ENCODE results near the gene GDE1.

GDE1 gene

GRCh38 chr16:19485611-19486010 is 36.3 kb downstream of the GDE1 start:
- no peak for DNase-seq

GRCh38 chr16:19484096-19484495 is 37.8 kb downstream of the GDE1 start:
- DNase-seq, result no peak

DNA sequence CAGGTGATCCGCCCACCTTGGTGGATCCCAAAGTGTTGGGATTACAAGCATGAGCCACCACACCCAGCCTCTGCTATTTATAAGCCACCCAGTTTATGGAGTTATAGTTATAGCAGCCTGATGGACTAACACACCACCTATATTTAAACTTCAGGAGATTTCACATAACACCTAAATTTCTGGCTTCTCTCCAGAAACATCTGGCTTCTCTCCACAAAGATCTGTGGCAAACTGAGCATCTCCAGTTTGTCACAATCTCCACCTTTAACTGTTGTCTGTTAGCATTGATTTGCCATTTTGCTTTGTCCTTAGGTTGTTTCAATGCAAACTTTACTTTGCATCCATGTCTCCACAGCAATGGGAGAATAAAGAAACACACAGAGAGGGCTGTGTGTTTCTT is 39.6 kb downstream of the GDE1 start:
- DNase-seq, result no peak

- no peak for DNase-seq
These were observed 40.1 kb downstream of the GDE1 start for GRCh38 chr16:19481769-19482168.

- no peak for DNase-seq
These were observed 40.6 kb downstream of the GDE1 start for GRCh38 chr16:19481296-19481695.

- DNase-seq, result no peak
These were observed 42.6 kb downstream of the GDE1 start for GRCh38 chr16:19479302-19479721.

DNA sequence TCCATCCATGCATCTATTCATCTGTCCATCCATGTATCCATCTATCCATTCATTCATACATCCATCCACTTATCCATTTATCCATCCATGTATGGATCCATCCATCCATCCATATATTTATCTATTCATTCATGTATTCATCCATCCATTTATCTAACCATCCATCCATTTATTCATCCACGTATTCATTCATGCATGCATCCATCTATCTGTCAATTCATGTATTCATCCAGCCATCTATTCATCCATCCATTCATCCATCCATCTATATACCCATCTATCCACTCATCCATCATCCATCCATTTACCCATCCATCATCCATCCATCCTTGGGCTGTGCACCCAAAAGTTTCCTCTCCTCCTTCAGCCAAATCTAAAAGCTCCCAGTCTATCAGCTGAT is 43.4 kb downstream of the GDE1 start:
- no peak for DNase-seq

GRCh38 chr16:19474617-19475016 is 47.3 kb downstream of the GDE1 start:
- no peak for DNase-seq

DNA sequence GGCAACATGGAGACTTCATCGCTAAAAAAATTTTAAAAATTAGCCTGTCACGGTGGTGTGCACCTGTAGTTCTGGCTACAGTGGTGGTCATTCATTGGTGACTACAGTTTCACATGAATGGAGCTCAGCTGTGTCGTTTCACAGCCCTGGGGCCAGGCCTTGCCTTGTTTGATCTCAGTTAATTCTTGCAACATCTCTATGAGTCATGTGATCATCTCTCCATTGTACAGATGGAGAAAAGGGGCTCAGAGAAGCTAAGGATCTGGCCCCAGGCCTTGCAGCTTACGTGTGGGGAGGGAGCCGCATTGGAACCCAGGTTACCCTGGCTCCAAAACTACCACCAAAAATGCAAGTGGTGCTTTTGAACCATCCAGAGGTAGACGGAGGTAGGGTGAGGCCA is 49.4 kb downstream of the GDE1 start:
- DNase-seq, result no peak

DNA sequence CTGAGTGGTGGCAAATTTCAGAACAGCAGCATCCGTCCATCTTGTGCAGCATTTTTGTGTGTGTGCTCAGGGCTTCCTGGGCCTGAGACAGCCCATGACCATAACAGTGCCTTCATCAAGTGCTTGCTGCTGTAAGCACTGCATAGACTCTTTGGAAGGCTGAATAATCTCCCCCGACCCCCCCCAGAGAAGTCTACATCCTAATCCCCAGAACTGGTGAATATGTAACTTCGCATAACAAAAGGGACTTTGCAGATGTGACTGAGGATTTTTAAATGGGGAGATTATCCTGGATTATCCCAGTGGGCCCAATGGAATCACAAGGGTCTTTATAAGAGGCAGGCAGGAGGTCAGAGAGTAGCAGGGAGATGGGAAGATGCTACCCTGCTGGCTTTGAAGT is 53.6 kb downstream of the GDE1 start:
- no peak for DNase-seq

- no peak for DNase-seq
These were observed 58.2 kb downstream of the GDE1 start for GRCh38 chr16:19463468-19464315.

DNA sequence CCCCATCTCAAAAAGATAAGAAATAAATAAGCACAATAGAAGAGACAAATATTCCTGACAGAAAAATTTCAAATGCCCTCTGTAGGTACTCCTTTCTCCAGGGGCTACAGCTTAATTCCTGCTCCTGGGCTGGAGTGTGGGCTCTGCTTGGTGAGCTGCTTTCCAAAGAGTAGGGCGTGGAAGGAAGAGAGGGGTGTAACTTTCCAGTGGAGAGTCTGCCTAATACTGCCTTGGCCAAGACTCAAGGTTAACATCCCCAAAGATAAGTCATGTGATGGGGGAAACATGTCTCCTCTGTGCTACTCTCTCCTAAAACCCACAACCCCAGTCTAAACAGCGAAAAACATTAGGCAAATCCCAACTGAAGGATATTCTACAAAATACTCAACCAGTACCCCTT is 61.5 kb downstream of the GDE1 start:
- no peak for DNase-seq

- no peak for DNase-seq
These were observed 63.0 kb downstream of the GDE1 start for GRCh38 chr16:19458722-19459379.
